CD14-positive monocyte (primary cell): Measurements from ENCODE around the gene SPTSSA. TPM values are rescaled to one million over a fixed set of nuclear protein-coding genes. Genes with fewer than 3 reads are reported as not detected.

Experiments
- DNase-seq, 3 donors: peaks; one replicate each; pipeline ENCODE4 v3.0.0-alpha.2; 2011 to 2022
- H2AFZ ChIP-seq: 2 replicates; pipeline ENCODE4 v1.6.0; 2012; ENCODE audit warnings: mild to moderate bottlenecking, low read depth, low read length, inconsistent platforms; ENCODE audit not compliant: insufficient read depth, poor library complexity, severe bottlenecking
- H3K27ac ChIP-seq, 2 donors: 1 replicate in 1 of 2; 2 replicates in 1 of 2; pipeline ENCODE4 v1.5.1; 2012 to 2013; ENCODE audit warnings: low read length in 2 of 2, control low read depth in 1 of 2, inconsistent platforms in 1 of 2, low read depth in 1 of 2, mild to moderate bottlenecking in 1 of 2
- H3K27me3 ChIP-seq, 2 donors: one replicate each; pipeline versions ENCODE4 v1.6.0 to v1.6.1; 2011 to 2013; ENCODE audit warnings: low read length in 2 of 2; ENCODE audit not compliant: control insufficient read depth in 2 of 2, insufficient read depth in 2 of 2
- H3K36me3 ChIP-seq, 2 donors: replicated peaks in 1 of 2; 1 replicate in 1 of 2; 2 replicates in 1 of 2; pipeline versions ENCODE4 v1.5.1 to v1.6.1; 2012 to 2013; ENCODE audit warnings: low read length in 2 of 2, control low read depth in 1 of 2, inconsistent platforms in 1 of 2, mild to moderate bottlenecking in 1 of 2; ENCODE audit not compliant: insufficient read depth in 2 of 2, control insufficient read depth in 1 of 2
- H3K4me1 ChIP-seq, 2 donors: 1 replicate in 1 of 2; 2 replicates in 1 of 2; pipeline versions ENCODE4 v1.5.1 to v1.6.1; 2012 to 2013; ENCODE audit warnings: low read length in 2 of 2, control low read depth in 1 of 2, inconsistent platforms in 1 of 2, mild to moderate bottlenecking in 1 of 2, moderate library complexity in 1 of 2; ENCODE audit not compliant: insufficient read depth in 2 of 2, control insufficient read depth in 1 of 2
- H3K4me2 ChIP-seq: replicated peaks from 2 replicates; pipeline ENCODE3; 2012; ENCODE audit warnings: low read length, moderate library complexity, mild to moderate bottlenecking; ENCODE audit not compliant: poor library complexity, severe bottlenecking; ENCODE audit errors: extremely low read depth
- H3K4me3 ChIP-seq, 3 experiments: fragments of 200-600 bp in 1 of 3; sonication (generic) in 1 of 3; replicated peaks in 1 of 3; 1 replicate in 2 of 3; 2 replicates in 1 of 3; pipeline ENCODE4 v1.5.1; 2011 to 2013; ENCODE audit warnings: low read length in 3 of 3, mild to moderate bottlenecking in 3 of 3, control low read depth in 2 of 3, low read depth in 2 of 3, inconsistent platforms in 1 of 3, moderate library complexity in 1 of 3
- H3K79me2 ChIP-seq: 2 replicates; pipeline ENCODE4 v1.6.0; 2012; ENCODE audit warnings: mild to moderate bottlenecking, control low read depth, inconsistent platforms, low read length, moderate library complexity; ENCODE audit not compliant: insufficient read depth
- H3K9ac ChIP-seq: 2 replicates; pipeline ENCODE4 v1.6.0; 2017; ENCODE audit warnings: low read length, mild to moderate bottlenecking; ENCODE audit not compliant: insufficient read depth, poor library complexity, severe bottlenecking
- H3K9me3 ChIP-seq, 2 donors: replicated peaks in 1 of 2; 1 replicate in 1 of 2; 2 replicates in 1 of 2; pipeline versions ENCODE4 v1.5.1 to v1.6.1; 2012 to 2013; ENCODE audit warnings: low read length in 2 of 2, control low read depth in 1 of 2; ENCODE audit not compliant: control insufficient read depth in 1 of 2, insufficient read depth in 1 of 2
- H4K20me1 ChIP-seq: 2 replicates; pipeline ENCODE4 v1.6.0; 2012; ENCODE audit warnings: mild to moderate bottlenecking, low read length, control low read depth, moderate library complexity; ENCODE audit not compliant: insufficient read depth
- H3K27ac Mint-ChIP-seq, 7 donors: one replicate each; pipeline ENCODE4 v1.8.0; 2020; ENCODE audit warnings: mild to moderate bottlenecking in 7 of 7, mixed read lengths in 7 of 7, moderate library complexity in 6 of 7, inconsistent platforms in 2 of 7
- H3K27me3 Mint-ChIP-seq, 3 donors: one replicate each; pipeline ENCODE4 v1.8.0; 2021 to 2022; ENCODE audit warnings: low read depth in 3 of 3, mild to moderate bottlenecking in 3 of 3, mixed read lengths in 3 of 3, moderate library complexity in 3 of 3, inconsistent platforms in 1 of 3
- H3K36me3 Mint-ChIP-seq, 2 donors: one replicate each; pipeline ENCODE4 v1.8.0; 2020; ENCODE audit warnings: mixed read lengths in 2 of 2, inconsistent platforms in 1 of 2, mild to moderate bottlenecking in 1 of 2
- H3K4me1 Mint-ChIP-seq: one replicate; pipeline ENCODE4 v1.8.0; 2020; ENCODE audit warnings: mild to moderate bottlenecking, mixed read lengths
- H3K4me3 Mint-ChIP-seq, 2 donors: one replicate each; pipeline ENCODE4 v1.8.0; 2020; ENCODE audit warnings: mild to moderate bottlenecking in 2 of 2, mixed read lengths in 2 of 2, moderate library complexity in 1 of 2
- H3K9me3 Mint-ChIP-seq, 7 donors: one replicate each; pipeline ENCODE4 v1.8.0; 2020 to 2022; ENCODE audit warnings: mixed read lengths in 7 of 7, mild to moderate bottlenecking in 6 of 7, moderate library complexity in 6 of 7, inconsistent platforms in 2 of 7
- CTCF ChIP-seq: fragments of 200-600 bp; IDR thresholded peaks from one replicate; pipeline ENCODE4 v1.8.0; 2022; ENCODE audit warnings: antibody characterized with exemption, mild to moderate bottlenecking
- WGBS: methylation state at CpG from one replicate; pipeline ENCODE4 v1.1.5; 2013; ENCODE audit warnings: missing lambda C conversion rate; ENCODE audit not compliant: insufficient coverage; 5-methylcytosine and 5-hydroxymethylcytosine counted together
- intact Hi-C, 2 donors: fragments of 100-400 bp; cut with micrococcal nuclease; formaldehyde crosslinking; loops; one replicate each; pipeline versions ENCODE4 v1.15.0 to v1.15.1; 2023
- polyA plus RNA-seq, 3 donors: library from polyadenylated mRNA; depleted of rRNA in 1 of 3; unstranded in 2 of 3; stranded (reverse) in 1 of 3; fragments of 300-500 nt in 2 of 3; fragments of >200 nt in 1 of 3; fragmentation: Illumina TruSeq in 2 of 3; gene quantifications; 1 replicate in 2 of 3; 2 replicates in 1 of 3; pipeline ENCODE4 v1.2.3, GENCODE V29; 2012 to 2021

Gene SPTSSA
- polyA plus RNA-seq, 3 donors, result 14.2 to 85.7 (median 70.6) TPM

DNA sequence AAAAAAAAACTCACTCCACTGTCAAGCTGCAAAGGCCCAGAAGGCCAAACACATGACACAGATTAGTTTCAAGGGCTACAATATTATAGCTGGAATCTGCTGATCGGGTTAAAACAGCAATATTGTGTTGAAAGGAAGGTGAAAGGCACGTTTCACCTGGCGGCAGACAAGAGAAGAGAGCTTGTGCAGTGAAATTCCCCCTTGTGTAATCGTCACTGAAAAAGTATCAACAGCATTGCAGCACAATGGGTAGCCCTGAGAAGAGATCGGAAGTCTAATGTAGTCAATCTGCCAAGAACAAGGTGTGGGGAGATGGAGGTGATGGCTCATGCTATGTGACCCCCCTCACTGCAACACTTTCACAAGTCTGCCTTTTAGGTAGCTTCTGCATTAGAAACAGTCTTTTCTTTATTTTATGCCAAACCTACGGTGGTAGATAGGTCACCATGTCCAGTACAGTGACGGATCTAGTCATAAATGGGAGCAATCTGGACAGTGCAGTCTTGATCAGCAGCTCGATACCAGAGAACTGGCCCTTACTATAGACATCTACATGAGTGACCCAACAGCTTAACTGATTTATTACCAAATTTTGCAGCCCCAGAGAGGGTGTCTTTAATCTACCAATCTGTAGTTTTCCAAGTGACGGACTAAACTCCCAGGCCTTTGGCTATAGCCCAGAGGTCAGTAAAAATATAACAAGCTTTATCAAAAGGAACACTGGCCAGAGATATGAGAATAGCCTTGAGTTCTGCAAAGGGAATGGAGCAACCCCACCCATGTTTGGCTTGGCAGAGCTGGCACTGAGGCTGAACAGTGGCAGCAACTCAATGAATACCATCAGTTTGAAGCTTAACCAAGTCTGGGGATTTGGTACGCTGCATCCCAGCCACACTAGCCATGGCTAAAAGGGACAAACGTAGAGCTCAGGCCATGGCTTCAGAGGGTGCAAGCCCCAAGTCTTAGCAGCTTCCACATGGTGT, 35.4 kb downstream of the SPTSSA start:
- 92% methylated on average over 6 of the region's 11 CpGs for WGBS
- Histone ChIP-seq H3K4me1 (peaks cover 1 to 2% of the 10 kb centered on the region in 2 donors), H3K4me3 (no peak overlapping the region), H2AFZ (no peak overlapping the region), H3K27ac (no peak overlapping the region), H3K27me3 (no peaks in the 10 kb centered on the region), H3K79me2 (no peaks in the 10 kb centered on the region), H3K9ac (no peak overlapping the region), H3K4me2 (no peak overlapping the region), H3K36me3 (no peaks in the 10 kb centered on the region), H4K20me1 (no peaks in the 10 kb centered on the region), H3K9me3 (peaks cover 0 to 5% of the 10 kb centered on the region in 2 donors)
- intact Hi-C loops, result no loop called here
- Mint-ChIP-seq H3K4me3 (no peak overlapping the region), H3K9me3 (peaks cover 0 to 6% (median under 1%) of the 10 kb centered on the region in 7 donors), H3K27ac (no peak overlapping the region), H3K36me3 (no peaks in the 10 kb centered on the region), H3K27me3 (peaks cover 0 to 2% (median 0%) of the 10 kb centered on the region in 3 donors), H3K4me1 (peaks cover 1% of the 10 kb centered on the region)
- TF ChIP-seq CTCF, result no peak
- no peak for DNase-seq

GRCh38 chr14:34425095-34425851, 36.8 kb downstream of the SPTSSA start:
- TF ChIP-seq CTCF, result no peak
- Mint-ChIP-seq H3K27ac (no peak overlapping the region), H3K27me3 (peaks cover 0 to 3% (median 0%) of the 10 kb centered on the region in 3 donors), H3K4me3 (no peak overlapping the region), H3K4me1 (peaks cover 5% of the 10 kb centered on the region), H3K36me3 (peaks cover 0 to 3% of the 10 kb centered on the region in 2 donors), H3K9me3 (peaks cover 8 to 17% (median 14%) of the 10 kb centered on the region in 7 donors)
- H4K20me1 ChIP-seq, result no peaks in the 10 kb centered on the region
- intact Hi-C loops, result no loop called here
- no peak overlapping the region for H3K4me3 ChIP-seq
- peak in 1 of 3 donors; percentile 15 for DNase-seq
- H3K4me1 ChIP-seq, result peaks cover 4 to 7% of the 10 kb centered on the region in 2 donors
- 59% methylated on average over 3 of the region's 5 CpGs for WGBS
- no peaks in the 10 kb centered on the region for H3K36me3 ChIP-seq
- no peak overlapping the region for H3K27ac ChIP-seq
- H2AFZ ChIP-seq, result no peak overlapping the region
- H3K9me3 ChIP-seq, result peaks cover 10 to 16% of the 10 kb centered on the region in 2 donors
- H3K79me2 ChIP-seq, result no peaks in the 10 kb centered on the region
- H3K27me3 ChIP-seq, result no peaks in the 10 kb centered on the region
- H3K4me2 ChIP-seq, result no peak overlapping the region
- H3K9ac ChIP-seq, result no peak overlapping the region
